ENCODE measurements around the gene HOXC6.
"Not testable (repeated sequence)": the region's sequence is repeated elsewhere in the genome, so short reads cannot be mapped to it uniquely, and the experiment has no call there.

Gene HOXC6

DNA sequence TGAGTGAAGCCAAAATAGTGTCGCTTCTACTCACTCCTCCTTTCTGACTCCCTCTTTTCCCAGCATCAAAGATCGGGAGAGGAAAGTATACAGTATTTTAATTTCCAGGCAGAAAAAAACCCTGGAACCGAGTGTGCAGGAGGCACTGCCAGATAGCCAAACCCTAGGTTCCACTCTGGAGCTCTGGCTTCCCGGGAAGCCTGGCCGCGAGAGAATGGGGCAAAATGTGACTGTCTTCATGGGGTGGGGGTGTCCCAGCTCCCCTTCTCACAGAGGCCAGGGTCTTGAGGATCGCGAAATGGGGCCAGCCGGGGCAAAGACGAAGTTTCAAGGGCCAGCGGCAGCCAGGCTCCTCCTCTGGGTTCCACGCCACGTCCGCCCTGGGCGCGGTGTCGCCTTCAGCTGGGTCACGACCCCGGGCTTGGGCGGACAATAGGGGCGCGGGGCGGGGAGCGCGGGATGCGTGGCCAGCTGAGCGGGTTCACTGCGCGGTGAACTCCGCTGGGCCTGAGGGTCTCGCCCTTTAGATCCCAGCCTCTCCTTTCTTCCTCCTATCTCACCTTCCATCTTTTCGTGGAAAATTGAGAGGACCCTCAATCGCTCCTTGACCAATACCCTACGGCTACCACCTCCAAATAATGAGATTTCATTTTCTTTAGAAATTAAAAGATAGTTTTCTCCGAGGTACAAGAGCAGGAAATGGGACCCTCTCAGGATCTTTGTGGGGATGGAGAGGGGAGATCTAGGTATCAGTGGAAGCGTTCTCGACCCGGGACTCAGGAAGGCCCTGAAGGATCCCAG, 32.1 kb downstream of the HOXC6 start:
- H3K9me3 ChIP-seq (ENCODE audit: insufficient read depth, low read depth, low read length): no peaks in the 10 kb centered on the region
- H3K36me3 ChIP-seq (ENCODE audit: insufficient read depth, low read length): no peaks in the 10 kb centered on the region
- peaks cover 24% of the 10 kb centered on the region for H3K4me1 ChIP-seq (ENCODE audit: insufficient read depth, low read length)
- H3K27me3 ChIP-seq (ENCODE audit: insufficient read depth, low read length): peaks cover 100% of the 10 kb centered on the region
- no peak overlapping the region for H3K4me3 ChIP-seq (ENCODE audit: low read length)
- H3K9ac ChIP-seq (ENCODE audit: low read depth, low read length): no peak overlapping the region
- H3K27ac ChIP-seq (ENCODE audit: low read depth, low read length): no peak overlapping the region
- 11% methylated on average over 33 of the region's 38 CpGs for WGBS

DNA sequence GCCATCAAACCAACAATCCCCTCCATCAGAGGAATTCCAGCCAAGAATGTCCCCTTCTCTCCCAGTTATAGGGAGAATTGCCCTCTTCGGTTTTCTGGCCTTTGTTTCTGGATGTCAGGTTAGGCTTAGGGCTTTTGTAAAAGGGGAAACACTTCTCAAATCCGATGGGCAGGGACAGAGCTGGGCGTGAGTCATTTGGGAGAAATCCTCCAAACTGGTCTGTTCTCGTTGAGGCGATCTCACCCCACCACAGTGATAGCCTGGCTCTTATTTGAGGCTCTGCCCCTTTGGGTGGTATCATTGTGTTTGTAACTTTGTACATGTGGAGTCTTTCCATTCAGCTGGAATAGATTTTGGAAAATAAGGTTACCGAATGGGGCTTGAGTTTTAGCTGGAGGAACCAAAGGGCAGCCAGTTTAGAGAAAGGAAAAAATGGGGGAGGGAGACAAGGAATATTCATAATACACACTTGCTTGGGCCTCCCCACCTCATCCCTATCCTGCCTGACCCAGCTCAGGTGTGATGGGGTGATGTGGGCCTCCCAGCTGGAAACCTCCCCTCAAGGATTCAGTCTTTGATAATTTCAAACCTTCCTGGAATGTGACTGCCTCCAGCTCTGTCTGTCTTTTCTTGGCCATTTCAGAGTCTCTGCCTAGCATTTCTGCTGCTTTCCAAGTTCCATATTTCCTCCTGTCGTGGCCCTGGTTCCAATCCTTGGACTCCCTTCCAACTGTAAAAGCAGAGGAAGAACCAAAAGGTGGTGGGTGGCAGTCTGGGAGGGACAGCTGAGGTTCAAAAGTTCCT, 32.9 kb downstream of the HOXC6 start:
- H3K9me3 ChIP-seq (ENCODE audit: insufficient read depth, low read depth, low read length): no peaks in the 10 kb centered on the region
- H3K4me3 ChIP-seq (ENCODE audit: low read length): no peak overlapping the region
- H3K36me3 ChIP-seq (ENCODE audit: insufficient read depth, low read length): no peaks in the 10 kb centered on the region
- peaks cover 100% of the 10 kb centered on the region for H3K27me3 ChIP-seq (ENCODE audit: insufficient read depth, low read length)
- H3K4me1 ChIP-seq (ENCODE audit: insufficient read depth, low read length): peaks cover 19% of the 10 kb centered on the region
- WGBS: 21% methylated on average over 7 of the region's 7 CpGs
- no peak overlapping the region for H3K9ac ChIP-seq (ENCODE audit: low read depth, low read length)
- H3K27ac ChIP-seq (ENCODE audit: low read depth, low read length): no peak overlapping the region

GRCh38 chr12:54065677-54066076, 37.4 kb downstream of the HOXC6 start:
- Histone ChIP-seq H3K27me3 (ENCODE audit: insufficient read depth, low read length) (peaks cover 90% of the 10 kb centered on the region), H3K27ac (ENCODE audit: low read depth, low read length) (no peak overlapping the region), H3K4me1 (ENCODE audit: insufficient read depth, low read length) (peaks cover 10% of the 10 kb centered on the region), H3K36me3 (ENCODE audit: insufficient read depth, low read length) (no peaks in the 10 kb centered on the region), H3K4me3 (ENCODE audit: low read length) (no peak overlapping the region), H3K9ac (ENCODE audit: low read depth, low read length) (no peak overlapping the region), H3K9me3 (ENCODE audit: insufficient read depth, low read depth, low read length) (no peaks in the 10 kb centered on the region)

DNA sequence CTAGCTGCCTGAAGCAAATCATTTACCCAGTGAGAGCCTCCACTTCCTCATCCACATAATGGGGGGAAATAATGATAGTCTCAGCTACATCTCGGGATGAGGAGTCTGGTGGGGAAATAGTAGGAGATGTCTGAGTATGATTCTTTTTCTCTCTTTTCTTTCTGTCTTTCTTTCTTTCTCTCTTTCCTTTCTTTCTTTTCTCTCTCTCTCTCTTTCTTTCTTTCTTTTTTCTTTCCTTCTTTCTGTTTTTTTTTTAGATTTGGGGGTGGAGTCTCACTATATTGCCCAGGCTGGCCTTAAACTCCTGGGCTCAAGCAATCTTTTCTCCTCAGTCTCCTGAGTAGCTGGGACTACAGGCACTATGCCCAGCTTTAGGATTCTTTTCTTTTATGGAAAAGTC, 38.2 kb downstream of the HOXC6 start:
- H3K4me3 ChIP-seq (ENCODE audit: low read length): no peak overlapping the region
- H3K4me1 ChIP-seq (ENCODE audit: insufficient read depth, low read length): peaks cover 3% of the 10 kb centered on the region
- H3K27ac ChIP-seq (ENCODE audit: low read depth, low read length): no peak overlapping the region
- H3K9me3 ChIP-seq (ENCODE audit: insufficient read depth, low read depth, low read length): no peaks in the 10 kb centered on the region
- WGBS: no CpG with 5 or more reads among the region's 1 CpG
- H3K9ac ChIP-seq (ENCODE audit: low read depth, low read length): no peak overlapping the region
- H3K27me3 ChIP-seq (ENCODE audit: insufficient read depth, low read length): peaks cover 90% of the 10 kb centered on the region
- H3K36me3 ChIP-seq (ENCODE audit: insufficient read depth, low read length): no peaks in the 10 kb centered on the region

GRCh38 chr12:54068418-54069070, 40.3 kb downstream of the HOXC6 start:
- Histone ChIP-seq H3K27me3 (ENCODE audit: insufficient read depth, low read length) (peaks cover 88% of the 10 kb centered on the region), H3K36me3 (ENCODE audit: insufficient read depth, low read length) (no peaks in the 10 kb centered on the region), H3K4me1 (ENCODE audit: insufficient read depth, low read length) (no peaks in the 10 kb centered on the region), H3K9ac (ENCODE audit: low read depth, low read length) (no peak overlapping the region), H3K4me3 (ENCODE audit: low read length) (no peak overlapping the region), H3K27ac (ENCODE audit: low read depth, low read length) (no peak overlapping the region), H3K9me3 (ENCODE audit: insufficient read depth, low read depth, low read length) (no peaks in the 10 kb centered on the region)
- 87% methylated on average over 4 of the region's 4 CpGs for WGBS

DNA sequence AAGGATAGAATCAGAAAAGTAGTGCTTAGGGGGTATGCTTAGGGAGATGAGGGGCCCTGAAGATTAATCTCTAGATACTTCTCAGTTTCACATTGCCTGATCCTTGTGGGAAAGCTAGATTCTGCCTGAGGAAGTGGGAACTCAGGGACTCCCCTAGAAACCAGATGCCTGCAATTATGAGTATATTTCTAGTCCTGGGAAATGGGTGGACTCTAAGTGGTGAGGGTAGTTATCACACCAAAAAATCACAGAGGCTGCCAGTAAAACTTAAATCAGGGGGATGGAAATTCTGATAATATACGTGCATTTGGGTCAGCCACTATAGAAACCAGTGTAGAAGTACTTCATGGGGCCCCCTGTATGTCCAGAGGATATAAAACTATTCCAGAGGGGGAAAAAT, 43.7 kb downstream of the HOXC6 start:
- Histone ChIP-seq H3K27me3 (ENCODE audit: insufficient read depth, low read length) (peaks cover 87% of the 10 kb centered on the region), H3K4me3 (ENCODE audit: low read length) (no peak overlapping the region), H3K4me1 (ENCODE audit: insufficient read depth, low read length) (peaks cover 17% of the 10 kb centered on the region), H3K36me3 (ENCODE audit: insufficient read depth, low read length) (no peaks in the 10 kb centered on the region), H3K9me3 (ENCODE audit: insufficient read depth, low read depth, low read length) (no peaks in the 10 kb centered on the region), H3K9ac (ENCODE audit: low read depth, low read length) (no peak overlapping the region), H3K27ac (ENCODE audit: low read depth, low read length) (no peak overlapping the region)
- no CpG with 5 or more reads among the region's 1 CpG for WGBS

DNA sequence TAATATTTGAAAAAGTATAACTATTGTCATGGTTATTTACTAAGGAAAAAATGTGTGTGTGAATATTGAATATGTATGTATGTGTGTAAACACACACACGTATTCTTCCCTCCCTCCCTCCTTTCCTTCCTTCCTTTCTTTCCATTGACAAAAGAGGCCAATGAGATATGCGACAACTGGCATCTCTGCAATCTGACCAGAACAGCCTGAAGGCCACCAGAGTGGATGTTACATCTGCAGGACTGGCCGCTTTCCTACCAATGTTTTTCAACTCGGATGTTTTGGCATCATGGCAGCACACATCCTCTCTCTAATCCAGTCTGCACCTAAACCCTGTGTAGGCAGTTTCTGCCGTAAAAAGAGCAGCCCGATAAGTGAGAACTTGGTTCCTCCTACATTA, 46.1 kb downstream of the HOXC6 start:
- Histone ChIP-seq H3K27me3 (ENCODE audit: insufficient read depth, low read length) (peaks cover 94% of the 10 kb centered on the region), H3K27ac (ENCODE audit: low read depth, low read length) (no peak overlapping the region)
- 78% methylated on average over 6 of the region's 6 CpGs for WGBS

DNA sequence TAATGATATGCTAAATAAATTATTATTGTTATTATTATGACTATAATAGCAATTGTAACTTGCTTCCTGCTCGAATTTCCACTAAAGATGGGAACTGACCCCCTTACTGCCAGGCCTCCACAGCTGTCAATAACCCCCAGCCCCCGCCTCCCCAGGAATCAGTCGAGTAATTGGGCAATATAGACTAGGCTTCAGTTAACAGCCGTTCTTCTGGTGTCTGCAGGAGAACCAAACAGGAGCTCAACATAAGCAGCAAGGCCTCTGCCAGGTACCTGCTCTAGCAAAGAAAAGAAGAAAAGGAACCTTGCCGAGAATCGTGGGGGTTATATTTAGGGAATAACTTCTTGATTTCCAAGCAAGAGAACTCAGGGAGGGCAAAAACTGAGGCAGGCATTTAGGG, 47.2 kb downstream of the HOXC6 start:
- Histone ChIP-seq H3K27ac (ENCODE audit: low read depth, low read length) (no peak overlapping the region), H3K9ac (ENCODE audit: low read depth, low read length) (no peak overlapping the region), H3K4me1 (ENCODE audit: insufficient read depth, low read length) (peaks cover 21% of the 10 kb centered on the region), H3K27me3 (ENCODE audit: insufficient read depth, low read length) (peaks cover 96% of the 10 kb centered on the region), H3K4me3 (ENCODE audit: low read length) (no peak overlapping the region), H3K36me3 (ENCODE audit: insufficient read depth, low read length) (no peaks in the 10 kb centered on the region), H3K9me3 (ENCODE audit: insufficient read depth, low read depth, low read length) (no peaks in the 10 kb centered on the region)
- 16% methylated on average over 6 of the region's 6 CpGs for WGBS

More for the DNA sequence above, 46.1 kb downstream of the HOXC6 start:
- H3K9ac ChIP-seq (ENCODE audit: low read depth, low read length): no peak overlapping the region
- H3K4me3 ChIP-seq (ENCODE audit: low read length): no peak overlapping the region
- no peaks in the 10 kb centered on the region for H3K9me3 ChIP-seq (ENCODE audit: insufficient read depth, low read depth, low read length)
- peaks cover 21% of the 10 kb centered on the region for H3K4me1 ChIP-seq (ENCODE audit: insufficient read depth, low read length)
- no peaks in the 10 kb centered on the region for H3K36me3 ChIP-seq (ENCODE audit: insufficient read depth, low read length)

- peaks cover 96% of the 10 kb centered on the region for H3K27me3 ChIP-seq (ENCODE audit: insufficient read depth, low read length)
- peaks cover 21% of the 10 kb centered on the region for H3K4me1 ChIP-seq (ENCODE audit: insufficient read depth, low read length)
- H3K9ac ChIP-seq (ENCODE audit: low read depth, low read length): no peak overlapping the region
- 0 out of 2 replicates have a peak overlapping the region, but pooled peaks have one; percentile 17 for H3K4me3 ChIP-seq (ENCODE audit: low read length)
- H3K36me3 ChIP-seq (ENCODE audit: insufficient read depth, low read length): no peaks in the 10 kb centered on the region
- no peaks in the 10 kb centered on the region for H3K9me3 ChIP-seq (ENCODE audit: insufficient read depth, low read depth, low read length)
- no peak overlapping the region for H3K27ac ChIP-seq (ENCODE audit: low read depth, low read length)
These were observed 47.7 kb downstream of the HOXC6 start for GRCh38 chr12:54075974-54076373.

DNA sequence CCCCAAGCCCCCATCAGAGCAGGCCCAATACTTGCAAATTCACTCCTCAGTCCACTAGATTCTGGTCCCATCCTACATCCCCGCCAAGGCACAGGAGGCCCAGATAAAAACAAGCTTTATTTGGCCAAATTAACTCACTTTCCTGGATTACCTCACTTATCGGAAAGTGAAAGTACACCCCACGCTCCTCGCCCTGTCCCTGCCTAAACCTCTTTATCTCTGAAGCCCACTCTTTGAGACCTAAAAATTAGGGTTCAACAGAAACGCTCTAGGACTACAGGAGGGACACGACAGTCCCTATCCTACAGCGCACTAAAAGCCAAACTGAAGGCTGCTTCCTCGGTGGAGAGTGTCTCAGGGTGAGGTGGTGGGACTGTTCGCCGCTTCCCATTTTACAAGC, 49.6 kb downstream of the HOXC6 start:
- WGBS: 33% methylated on average over 9 of the region's 10 CpGs
- not testable (repeated sequence) for H3K36me3 ChIP-seq (ENCODE audit: insufficient read depth, low read length); H3K9ac ChIP-seq (ENCODE audit: low read depth, low read length); H3K27ac ChIP-seq (ENCODE audit: low read depth, low read length); H3K4me3 ChIP-seq (ENCODE audit: low read length); H3K9me3 ChIP-seq (ENCODE audit: insufficient read depth, low read depth, low read length)
- Histone ChIP-seq H3K4me1 (ENCODE audit: insufficient read depth, low read length) (peaks cover 21% of the 10 kb centered on the region), H3K27me3 (ENCODE audit: insufficient read depth, low read length) (peaks cover 97% of the 10 kb centered on the region)

- peaks cover 98% of the 10 kb centered on the region for H3K27me3 ChIP-seq (ENCODE audit: insufficient read depth, low read length)
- not testable (repeated sequence) for H3K9me3 ChIP-seq (ENCODE audit: insufficient read depth, low read depth, low read length); H3K27ac ChIP-seq (ENCODE audit: low read depth, low read length); H3K9ac ChIP-seq (ENCODE audit: low read depth, low read length); H3K4me3 ChIP-seq (ENCODE audit: low read length); H3K36me3 ChIP-seq (ENCODE audit: insufficient read depth, low read length)
- H3K4me1 ChIP-seq (ENCODE audit: insufficient read depth, low read length): peaks cover 21% of the 10 kb centered on the region
- 8% methylated on average over 9 of the region's 9 CpGs for WGBS
These were observed 50.9 kb downstream of the HOXC6 start for GRCh38 chr12:54079115-54079514.

Measured in HUES64 (cell line).